Chondrocyte (in vitro differentiated cells): ENCODE measurements around the gene MAP2. TPM values are rescaled to one million over a fixed set of nuclear protein-coding genes. Genes with fewer than 3 reads are reported as not detected.

Experiments
- DNase-seq: peaks from one replicate; pipeline ENCODE4 v3.0.0; 2021; ENCODE audit warnings: mixed read lengths, low spot score
- H3K27ac Mint-ChIP-seq: one replicate; pipeline ENCODE4 v1.8.0; 2021; ENCODE audit warnings: mild to moderate bottlenecking, moderate library complexity, mixed read lengths; ENCODE audit not compliant: unreplicated experiment
- H3K27me3 Mint-ChIP-seq: 2 replicates; pipeline ENCODE4 v1.8.0; 2021; ENCODE audit warnings: low read depth, mixed read lengths
- H3K36me3 Mint-ChIP-seq: 2 replicates; pipeline ENCODE4 v1.8.0; 2021; ENCODE audit warnings: low read depth, mixed read lengths
- H3K4me1 Mint-ChIP-seq: 2 replicates; pipeline ENCODE4 v1.8.0; 2021; ENCODE audit warnings: low read depth, mild to moderate bottlenecking, mixed read lengths
- H3K4me3 Mint-ChIP-seq: one replicate; pipeline ENCODE4 v1.8.0; 2021; ENCODE audit warnings: mild to moderate bottlenecking, moderate library complexity, mixed read lengths; ENCODE audit not compliant: unreplicated experiment
- H3K9me3 Mint-ChIP-seq: 2 replicates; pipeline ENCODE4 v1.8.0; 2021; ENCODE audit warnings: low read depth, mixed read lengths
- total RNA-seq: library from RNA; stranded (reverse); gene quantifications from 3 replicates; pipeline ENCODE4 v1.2.1, GENCODE V29; 2021
- TF ChIP-seq, protein P1 (sequence below): fragments of 200-600 bp; sonication (generic); IDR thresholded peaks from 2 replicates; pipeline ENCODE4 v1.5.0; 2021; ENCODE audit warnings: antibody characterized with exemption, mild to moderate bottlenecking, moderate library complexity

Gene MAP2
- total RNA-seq, 1 donor from 2014 or later, result 13.9 TPM

DNA sequence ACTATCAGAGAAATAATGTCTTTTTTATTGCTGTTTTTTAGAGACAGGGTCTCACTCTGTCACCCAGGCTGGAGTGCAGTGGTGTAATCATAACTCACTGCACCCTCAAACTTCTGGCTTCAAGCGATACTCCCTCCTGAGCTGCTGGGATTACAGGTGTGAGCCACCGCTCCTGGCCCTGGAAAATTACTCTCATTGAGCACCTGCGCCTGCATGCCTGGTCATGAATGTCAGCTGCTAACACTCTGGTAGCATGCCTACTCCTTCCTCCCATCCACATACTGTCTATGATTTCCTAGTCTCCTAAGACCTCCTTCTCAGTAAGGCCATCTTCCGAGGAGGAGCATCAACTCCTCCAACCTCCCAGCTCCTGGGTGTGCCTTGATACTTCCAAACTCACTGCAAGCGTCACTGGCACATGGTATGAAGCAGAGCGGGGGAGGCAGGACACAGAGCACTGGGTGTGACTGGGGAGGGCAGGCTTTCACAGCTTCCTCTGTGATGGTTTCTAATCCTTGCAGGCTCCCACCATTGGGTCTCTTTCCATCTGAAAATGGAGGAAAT lies 1.6 kb upstream of the MAP2 start:
- Mint-ChIP-seq H3K27ac (no peak overlapping the region), H3K36me3 (no peaks in the 10 kb centered on the region), H3K4me3 (no peak overlapping the region), H3K4me1 (peaks cover 36% of the 10 kb centered on the region), H3K9me3 (peaks cover 3% of the 10 kb centered on the region), H3K27me3 (peaks cover 4% of the 10 kb centered on the region)
- TF ChIP-seq, protein P1, sequence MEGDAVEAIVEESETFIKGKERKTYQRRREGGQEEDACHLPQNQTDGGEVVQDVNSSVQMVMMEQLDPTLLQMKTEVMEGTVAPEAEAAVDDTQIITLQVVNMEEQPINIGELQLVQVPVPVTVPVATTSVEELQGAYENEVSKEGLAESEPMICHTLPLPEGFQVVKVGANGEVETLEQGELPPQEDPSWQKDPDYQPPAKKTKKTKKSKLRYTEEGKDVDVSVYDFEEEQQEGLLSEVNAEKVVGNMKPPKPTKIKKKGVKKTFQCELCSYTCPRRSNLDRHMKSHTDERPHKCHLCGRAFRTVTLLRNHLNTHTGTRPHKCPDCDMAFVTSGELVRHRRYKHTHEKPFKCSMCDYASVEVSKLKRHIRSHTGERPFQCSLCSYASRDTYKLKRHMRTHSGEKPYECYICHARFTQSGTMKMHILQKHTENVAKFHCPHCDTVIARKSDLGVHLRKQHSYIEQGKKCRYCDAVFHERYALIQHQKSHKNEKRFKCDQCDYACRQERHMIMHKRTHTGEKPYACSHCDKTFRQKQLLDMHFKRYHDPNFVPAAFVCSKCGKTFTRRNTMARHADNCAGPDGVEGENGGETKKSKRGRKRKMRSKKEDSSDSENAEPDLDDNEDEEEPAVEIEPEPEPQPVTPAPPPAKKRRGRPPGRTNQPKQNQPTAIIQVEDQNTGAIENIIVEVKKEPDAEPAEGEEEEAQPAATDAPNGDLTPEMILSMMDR, result no peak
- DNase-seq, result no peak

DNA sequence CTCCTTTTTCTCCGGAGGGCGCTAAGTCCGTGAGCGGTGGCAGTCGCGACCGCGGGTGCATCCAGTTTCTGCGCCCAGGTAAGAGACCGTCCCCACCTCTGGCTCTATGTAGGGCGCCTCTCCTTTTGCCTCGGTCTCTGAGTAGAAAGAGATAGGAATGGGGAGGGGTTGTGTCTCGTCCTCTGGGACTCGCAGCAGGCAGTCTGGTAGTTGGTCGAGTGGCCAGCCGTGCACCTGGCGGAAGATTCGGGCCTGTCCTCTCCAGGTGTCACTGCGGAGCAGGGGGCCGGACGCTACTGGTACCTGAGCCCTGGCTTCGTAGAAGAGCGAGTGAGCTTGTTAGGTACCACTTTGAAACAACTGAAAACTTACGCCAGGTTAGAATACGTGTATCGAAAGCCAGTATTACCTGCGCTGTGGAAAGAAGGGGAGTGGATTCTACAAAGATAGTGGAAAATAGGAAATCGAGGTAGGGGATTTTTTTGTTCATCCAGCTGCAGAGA lies 403 bp downstream of the MAP2 start:
- Mint-ChIP-seq H3K36me3 (no peaks in the 10 kb centered on the region), H3K4me3 (peak overlapping the region; percentile 80), H3K9me3 (no peaks in the 10 kb centered on the region), H3K27me3 (no peaks in the 10 kb centered on the region), H3K4me1 (peaks cover 49% of the 10 kb centered on the region), H3K27ac (no peak overlapping the region)
- TF ChIP-seq, protein P1, result no peak
- DNase-seq, result peak; percentile 75

DNA sequence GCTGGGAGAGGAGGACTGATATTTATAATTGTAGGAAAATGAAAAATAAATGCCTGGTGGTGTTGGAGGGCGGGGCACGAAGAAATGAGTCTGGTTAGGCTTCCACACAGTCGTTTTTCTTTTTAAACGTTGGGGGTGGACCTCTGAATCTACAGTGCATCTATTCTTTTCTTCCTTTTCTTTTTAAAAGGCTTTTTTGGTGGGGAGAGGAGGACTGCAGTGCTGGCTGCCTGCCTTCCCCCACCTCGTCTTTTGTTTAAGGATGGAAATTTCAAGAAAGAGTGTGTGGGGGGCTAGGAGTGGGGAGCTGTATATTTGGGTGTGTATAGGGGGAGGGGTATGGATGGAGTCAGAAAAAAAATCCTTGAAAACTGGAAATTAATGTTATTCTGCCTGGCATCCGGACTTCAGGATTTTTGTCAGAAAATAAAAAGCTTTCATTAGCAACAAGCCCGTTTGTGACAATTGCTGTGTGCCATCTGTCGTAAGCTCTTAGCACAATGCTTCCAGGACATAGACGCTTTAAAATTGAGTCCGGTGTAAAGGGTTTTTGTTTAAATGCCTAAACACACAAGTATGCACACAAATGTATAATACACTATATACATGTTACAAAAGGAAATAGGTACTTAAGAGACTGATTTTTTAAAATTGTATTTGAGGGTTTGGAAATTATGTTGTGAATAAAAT lies 1.1 kb downstream of the MAP2 start:
- H3K36me3 Mint-ChIP-seq, result no peaks in the 10 kb centered on the region
- H3K4me1 Mint-ChIP-seq, result peaks cover 49% of the 10 kb centered on the region
- no peaks in the 10 kb centered on the region for H3K27me3 Mint-ChIP-seq
- DNase-seq, result no peak
- H3K4me3 Mint-ChIP-seq, result peak overlapping the region; percentile 80
- peak overlapping the region; percentile 17 for H3K27ac Mint-ChIP-seq
- H3K9me3 Mint-ChIP-seq, result no peaks in the 10 kb centered on the region
- TF ChIP-seq, protein P1, result no peak

DNA sequence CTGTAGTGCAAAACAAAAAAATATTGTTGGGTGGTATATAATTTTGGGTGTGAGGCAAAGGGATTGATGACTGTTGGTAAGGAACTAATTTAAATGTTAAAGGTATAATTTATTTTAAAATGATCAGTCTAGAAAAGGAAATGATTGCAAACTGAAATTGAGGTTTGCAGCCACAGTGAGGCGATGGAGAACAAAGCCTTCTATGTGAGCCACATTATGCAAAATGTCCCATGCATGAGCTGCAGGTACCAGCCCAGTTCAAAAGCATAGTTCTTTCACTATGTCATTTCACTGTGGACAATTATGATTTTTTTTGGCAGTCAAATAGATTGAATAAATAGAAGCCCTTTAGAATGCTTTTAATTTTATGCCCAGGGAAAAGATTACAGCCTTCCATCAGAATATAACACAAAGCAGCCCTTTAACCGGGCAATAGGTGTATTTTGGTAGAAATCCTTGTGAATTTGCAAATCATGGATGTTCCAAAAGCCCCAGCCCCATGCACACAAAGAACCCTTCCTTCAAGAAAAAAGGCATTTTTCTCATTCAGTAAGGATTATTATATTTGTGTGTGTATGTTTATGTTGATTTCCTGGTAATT lies 1.7 kb downstream of the MAP2 start:
- no peaks in the 10 kb centered on the region for H3K36me3 Mint-ChIP-seq
- H3K4me3 Mint-ChIP-seq, result peak overlapping the region; percentile 80
- H3K9me3 Mint-ChIP-seq, result no peaks in the 10 kb centered on the region
- H3K4me1 Mint-ChIP-seq, result peaks cover 49% of the 10 kb centered on the region
- H3K27me3 Mint-ChIP-seq, result no peaks in the 10 kb centered on the region
- H3K27ac Mint-ChIP-seq, result peak overlapping the region; percentile 17
- TF ChIP-seq, protein P1, result peak; percentile 84
- DNase-seq, result no peak

GRCh38 chr2:209426432-209426831 lies 2.6 kb downstream of the MAP2 start:
- TF ChIP-seq, protein P1, result no peak
- Mint-ChIP-seq H3K27me3 (no peaks in the 10 kb centered on the region), H3K27ac (peak overlapping the region; percentile 57), H3K36me3 (no peaks in the 10 kb centered on the region), H3K9me3 (no peaks in the 10 kb centered on the region), H3K4me3 (no peak overlapping the region), H3K4me1 (peaks cover 51% of the 10 kb centered on the region)
- DNase-seq, result no peak
